Epidermal melanocyte (primary cell): Measurements from ENCODE around the gene BHLHE23.

Experiments
- DNase-seq: peaks from one replicate; pipeline ENCODE4 v3.0.0; 2011; ENCODE audit warnings: low spot score; ENCODE audit not compliant: insufficient read length

BHLHE23 gene

GRCh38 chr20:62975251-62975760, 31.5 kb downstream of the BHLHE23 start:
- DNase-seq: no peak

- no peak for DNase-seq
These were observed 33.7 kb downstream of the BHLHE23 start for GRCh38 chr20:62972845-62973745.

GRCh38 chr20:62971950-62972844, 34.6 kb downstream of the BHLHE23 start:
- peak; percentile 98 for DNase-seq

DNA sequence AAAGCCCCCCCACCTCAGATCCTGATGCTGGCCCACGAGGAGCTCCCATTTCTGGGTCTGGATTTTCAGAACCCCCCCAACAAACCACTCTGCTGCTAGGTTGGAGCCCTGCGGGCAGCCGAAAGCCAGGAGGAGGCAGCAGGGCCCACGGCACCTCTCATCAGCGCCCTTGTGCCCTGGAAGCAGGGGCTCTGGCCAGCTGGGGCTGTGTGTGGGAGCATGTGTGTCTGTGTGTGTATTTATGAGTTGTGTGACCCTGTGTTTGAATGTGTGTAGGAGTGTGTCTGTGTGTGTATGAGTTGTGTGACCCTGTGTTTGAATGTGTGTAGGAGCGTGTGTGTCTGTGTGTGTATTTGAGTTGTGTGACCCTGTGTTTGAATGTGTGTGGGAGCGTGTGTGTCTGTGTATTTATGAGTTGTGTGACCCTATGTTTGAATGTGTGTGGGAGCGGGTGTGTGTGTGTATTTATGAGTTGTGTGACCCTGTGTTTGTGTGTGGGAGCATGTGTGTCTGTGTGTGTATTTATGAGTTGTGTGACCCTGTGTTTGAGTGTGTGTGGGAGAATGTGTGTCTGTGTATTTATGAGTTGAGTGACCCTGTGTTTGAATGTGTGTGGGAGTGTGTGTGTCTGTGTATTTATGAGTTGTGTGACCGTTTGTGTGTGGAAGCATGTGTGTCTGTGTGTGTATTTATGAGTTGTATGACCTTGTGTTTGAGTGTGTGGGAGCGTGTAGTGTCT, 35.4 kb downstream of the BHLHE23 start:
- no peak for DNase-seq

DNA sequence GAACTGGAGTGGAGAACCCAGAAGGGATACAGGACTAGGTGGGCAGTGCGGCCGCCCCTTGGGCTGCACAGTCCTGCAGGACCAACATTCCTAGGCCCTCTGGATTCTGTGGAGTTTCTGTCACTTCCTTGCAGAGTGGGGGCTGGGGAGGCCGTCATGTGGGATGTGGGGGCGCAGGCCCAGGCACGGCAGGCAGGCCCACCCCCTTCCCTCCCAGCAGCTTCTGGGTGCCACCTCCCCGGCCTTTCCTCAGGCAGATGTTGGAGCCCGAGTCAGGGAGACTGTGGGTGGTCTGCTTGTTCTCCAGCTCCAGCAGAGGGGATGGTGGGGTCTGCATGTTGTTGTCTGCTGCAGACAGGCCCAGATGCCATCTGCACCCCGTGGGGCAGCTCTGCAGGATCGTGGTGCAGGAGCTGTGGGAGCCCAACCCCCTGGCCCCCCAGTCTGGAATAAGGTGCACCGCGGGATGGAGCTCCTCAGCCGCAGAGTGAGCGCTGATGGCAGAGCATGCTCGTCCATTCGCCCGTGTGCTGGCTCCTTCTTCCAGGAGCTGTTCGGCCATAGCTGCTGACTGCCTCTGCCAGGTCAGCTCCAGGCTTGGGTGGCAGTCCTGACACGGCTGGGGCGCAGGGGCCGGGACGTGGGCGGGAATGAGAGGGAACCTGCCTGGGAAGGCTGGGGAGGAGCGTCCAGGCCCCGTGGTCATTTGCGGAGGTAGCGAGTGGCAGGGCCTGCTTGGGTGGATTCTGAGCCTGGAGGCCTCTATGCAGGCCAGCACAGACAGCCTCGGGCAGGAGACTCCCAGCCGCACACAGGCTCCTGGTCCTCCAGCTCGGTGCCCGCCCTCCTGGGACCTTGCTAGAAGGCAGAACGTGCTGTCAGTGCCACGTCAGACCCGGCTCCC, 36.2 kb downstream of the BHLHE23 start:
- no peak for DNase-seq

DNA sequence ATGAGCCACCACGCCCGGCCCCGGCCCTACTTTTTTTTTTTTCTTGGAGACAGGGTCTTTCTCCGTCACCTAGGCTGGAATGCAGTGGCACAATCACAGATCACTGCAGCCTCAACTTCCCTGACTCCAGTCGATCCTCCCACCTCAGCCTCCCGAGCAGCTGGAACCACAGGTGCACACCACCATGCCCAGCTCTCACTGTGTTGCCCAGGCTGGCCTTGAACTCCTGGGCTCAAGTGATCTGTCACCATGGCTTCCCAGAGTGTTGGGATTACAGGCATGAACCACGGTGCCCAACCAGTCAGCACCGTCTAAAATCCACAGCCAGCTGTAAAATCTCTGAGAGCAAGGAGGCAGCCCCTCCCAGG, 36.8 kb downstream of the BHLHE23 start:
- DNase-seq: no peak

DNA sequence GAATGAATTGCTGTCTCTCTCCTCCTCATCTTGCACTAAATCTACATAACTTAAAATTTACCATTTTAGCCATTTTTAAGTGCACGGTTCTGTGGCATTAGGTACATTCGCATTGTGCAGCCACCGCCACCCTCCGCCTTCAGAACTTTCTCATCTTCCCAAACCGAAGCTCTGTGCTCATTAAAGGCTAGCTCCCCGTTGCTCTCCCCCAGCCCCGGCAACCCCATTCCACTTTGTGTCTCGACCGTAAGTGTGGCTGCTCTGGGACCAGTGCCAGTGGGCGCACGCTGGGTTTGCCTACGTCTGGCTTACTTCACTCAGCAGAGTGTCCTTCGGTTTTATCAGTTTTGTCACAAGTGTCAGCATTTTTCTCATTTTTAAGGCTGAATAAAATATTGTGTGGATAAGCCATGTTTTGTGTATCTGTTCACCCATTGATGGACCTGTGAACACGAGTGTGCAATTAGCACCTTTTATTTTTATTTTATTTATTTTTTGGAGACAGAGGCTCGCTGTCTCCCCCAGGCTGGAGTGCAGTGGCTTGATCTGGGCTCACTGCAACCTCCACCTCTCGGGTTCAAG, 37.5 kb downstream of the BHLHE23 start:
- no peak for DNase-seq

- DNase-seq: no peak
These were observed 38.2 kb downstream of the BHLHE23 start for GRCh38 chr20:62968378-62969178.

DNA sequence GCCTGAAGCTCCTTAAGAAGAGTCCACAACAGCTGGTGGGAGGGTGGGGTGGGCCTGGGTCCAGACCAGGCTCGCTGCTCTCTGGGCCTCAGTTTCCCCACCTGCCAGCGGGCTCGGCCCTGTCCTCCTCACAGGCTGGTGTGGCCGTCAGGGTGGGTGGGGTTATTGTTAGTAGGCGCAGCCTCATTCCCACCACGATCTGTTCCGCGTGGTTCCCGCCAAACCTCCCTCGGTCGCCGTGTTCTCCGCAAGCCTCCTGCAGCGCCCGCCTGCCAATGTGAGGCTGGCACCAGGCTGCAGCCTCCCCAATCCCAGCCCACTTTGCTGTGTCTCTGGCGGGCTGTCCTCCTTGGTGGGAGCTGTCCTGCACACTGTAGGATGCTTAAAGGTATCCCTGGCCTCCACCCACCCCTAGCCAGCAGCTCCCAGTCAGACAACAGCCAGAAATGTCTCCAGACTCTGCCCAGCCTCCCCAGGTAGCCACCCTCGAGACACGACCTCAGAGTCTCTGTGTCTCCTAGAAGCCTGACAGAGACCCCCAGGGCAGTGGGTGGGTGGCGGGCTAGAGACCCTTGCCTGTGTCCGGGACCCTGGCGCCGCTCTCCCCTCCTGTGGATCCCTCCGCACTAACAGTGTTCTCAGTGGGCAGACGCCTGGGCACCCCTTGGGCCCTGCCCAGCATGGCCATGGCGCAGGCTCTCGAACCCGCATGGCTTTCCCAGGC, 39.0 kb downstream of the BHLHE23 start:
- DNase-seq: no peak

DNA sequence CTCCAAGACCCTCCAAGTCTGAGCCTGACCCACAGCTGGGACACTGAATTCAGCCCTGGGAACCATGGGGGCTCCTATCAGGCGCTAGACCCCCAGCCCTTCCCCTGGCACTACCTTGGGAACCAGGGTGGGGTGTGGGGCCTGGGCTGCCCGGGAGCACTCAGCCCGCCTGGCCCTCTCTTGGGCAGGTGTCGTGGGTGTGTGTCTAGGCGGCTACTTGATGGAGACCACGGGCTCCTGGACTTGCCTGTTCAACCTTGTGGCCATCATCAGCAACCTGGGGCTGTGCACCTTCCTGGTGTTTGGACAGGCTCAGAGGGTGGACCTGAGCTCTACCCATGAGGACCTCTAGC, 39.6 kb downstream of the BHLHE23 start:
- DNase-seq: no peak

DNA sequence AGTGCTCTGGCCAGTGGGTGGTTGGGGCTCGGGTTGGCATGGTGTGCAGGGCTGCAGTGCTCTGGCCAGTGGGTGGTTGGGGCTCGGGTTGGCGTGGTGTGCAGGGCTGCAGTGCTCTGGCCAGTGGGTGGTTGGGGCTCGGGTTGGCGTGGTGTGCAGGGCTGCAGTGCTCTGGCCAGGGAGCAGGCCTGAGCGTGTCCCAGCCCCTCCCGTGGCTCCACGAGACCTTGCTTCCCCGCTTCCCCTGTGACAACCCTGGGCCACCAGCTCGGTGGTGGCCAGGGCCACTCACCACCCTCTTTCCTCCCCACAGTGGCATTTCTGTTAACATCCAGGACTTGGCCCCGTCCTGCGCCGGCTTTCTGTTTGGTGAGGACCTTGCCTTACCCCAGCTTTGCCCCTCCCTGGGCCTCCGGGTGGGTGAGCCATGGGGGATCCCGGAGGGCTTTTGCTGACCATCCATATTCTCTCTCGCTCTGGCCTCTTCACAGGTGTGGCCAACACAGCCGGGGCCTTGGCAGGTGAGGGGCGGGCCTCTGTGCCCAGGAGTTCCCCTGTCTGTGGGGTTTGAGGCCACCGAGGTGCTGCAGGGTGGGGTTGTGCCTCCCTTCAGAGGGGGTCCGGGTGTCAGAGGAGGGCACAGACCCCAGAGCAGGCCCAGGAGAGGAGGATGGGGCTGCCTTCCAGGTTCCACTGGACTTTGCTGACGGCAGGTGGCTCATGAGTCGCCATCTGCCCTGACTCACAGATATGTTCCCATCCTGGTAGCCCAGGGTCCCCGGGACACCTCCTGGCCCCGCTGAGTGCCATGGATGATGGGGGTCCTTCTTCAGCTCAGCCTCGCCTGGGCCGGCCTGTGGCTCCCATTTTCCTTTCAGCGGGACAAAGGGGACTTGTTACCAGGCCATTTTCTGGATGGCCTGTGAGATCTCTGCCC, 40.3 kb downstream of the BHLHE23 start:
- no peak for DNase-seq

DNA sequence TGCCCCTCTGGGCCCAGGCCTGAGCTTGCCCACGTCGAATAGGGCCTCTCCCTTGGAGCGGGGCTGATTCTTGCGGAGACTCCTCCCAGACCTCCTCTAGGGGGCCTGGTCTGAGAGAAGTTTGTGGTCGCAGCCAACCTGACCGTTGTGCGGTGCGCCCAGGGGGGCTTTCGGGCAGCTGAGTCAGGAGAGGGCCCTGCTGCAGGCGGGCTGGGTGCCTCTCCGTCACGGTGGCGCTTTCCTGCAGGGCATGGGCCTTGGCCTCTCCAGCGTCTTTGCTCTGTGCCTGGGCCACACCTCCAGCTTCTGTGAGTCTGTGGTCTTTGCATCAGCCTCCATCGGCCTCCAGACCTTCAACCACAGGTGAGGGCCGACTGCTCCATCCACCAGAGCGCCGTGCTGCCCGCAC, 41.4 kb downstream of the BHLHE23 start:
- no peak for DNase-seq

DNA sequence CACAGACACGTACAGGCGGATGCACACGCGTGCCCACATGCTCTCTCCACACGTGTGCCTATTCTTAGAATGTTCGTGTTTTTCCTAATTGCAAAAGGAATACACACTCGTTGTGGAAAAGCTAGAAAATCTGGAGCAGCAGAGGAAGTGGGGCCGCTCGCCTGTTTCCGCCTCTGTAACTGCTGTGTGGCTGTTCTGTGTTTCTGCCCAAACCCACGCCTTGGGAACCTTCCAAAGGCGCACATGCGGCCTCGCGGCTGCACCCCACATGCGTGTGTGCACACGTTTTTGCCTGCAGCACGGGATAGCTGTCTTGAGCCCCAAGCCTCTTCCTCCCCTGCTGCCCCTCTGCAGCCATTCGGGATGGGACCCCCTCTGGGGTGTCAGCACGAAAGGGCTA, 42.1 kb downstream of the BHLHE23 start:
- DNase-seq: no peak

GRCh38 chr20:62963614-62964397, 43.0 kb downstream of the BHLHE23 start:
- DNase-seq: no peak

DNA sequence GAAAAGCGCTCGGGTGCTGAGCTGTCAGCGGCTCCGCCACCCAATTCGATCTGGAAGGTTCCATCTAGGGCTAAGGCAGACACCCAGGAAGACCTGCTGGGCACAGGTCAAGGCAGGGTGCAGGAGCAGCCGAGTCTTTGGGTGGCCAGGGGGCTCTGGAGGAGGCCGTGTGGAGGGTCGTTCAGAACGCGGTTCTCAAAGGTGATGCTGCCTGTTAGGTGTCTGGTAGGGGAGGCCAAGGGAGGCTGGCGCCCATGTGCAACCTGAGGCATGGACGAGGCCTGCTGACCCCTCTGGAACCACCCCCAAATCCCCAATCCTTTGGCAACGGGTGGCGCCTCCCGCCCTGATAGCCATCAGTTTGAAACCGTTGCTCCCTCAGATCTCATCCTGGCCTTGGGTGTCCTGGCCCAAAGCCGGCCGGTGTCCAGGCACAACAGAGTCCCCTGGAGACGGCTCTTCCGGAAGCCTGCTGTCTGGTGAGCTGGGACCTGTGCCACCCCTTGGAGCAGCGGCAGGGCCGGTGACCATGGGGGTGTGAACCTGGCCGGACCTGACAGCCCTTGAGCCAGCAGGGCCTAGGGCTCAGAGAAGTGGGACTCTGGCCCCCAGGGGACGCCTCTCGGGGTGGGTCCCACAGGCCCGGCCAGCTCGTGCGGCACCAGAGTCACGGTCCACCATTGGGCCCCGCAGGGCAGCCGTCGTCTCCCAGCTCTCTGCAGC, 43.7 kb downstream of the BHLHE23 start:
- DNase-seq: no peak

DNA sequence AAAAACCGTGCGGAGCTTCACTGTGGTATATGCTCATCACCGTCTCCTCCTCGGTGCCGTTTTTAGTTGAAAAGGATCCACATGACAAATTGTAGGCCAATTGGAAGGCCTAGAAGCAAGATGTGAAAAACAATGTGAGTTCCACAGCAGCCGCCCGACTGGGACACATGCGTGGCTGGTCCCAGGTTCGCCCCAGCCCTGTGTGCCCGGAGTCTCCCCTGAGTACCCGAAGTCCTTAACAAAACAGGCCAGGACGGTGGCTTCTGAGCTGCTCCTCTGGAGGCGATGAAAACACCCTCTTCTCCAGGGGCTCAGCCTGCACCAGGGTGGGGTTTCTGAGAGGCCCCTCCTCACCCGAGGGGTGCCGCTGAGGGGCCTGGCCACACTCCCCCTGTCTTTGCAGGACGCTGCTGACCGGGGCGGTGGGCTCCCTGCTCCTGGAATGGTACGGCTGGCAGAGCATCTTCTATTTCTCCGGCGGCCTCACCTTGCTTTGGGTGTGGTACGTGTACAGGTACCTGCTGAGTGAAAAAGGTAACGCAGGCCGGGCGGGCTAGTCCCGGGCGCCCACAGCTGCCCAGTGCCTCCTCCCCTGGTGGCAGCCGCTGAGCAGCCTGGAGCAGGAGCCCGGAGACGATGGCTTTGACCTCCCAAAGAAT, 44.4 kb downstream of the BHLHE23 start:
- DNase-seq: no peak
